IPS DF 6.9 (cell line): ENCODE data around the gene PPP6R1.

Experiments used
- DNase-seq: peaks from one replicate; pipeline ENCODE4 v3.0.0-alpha.2; 2013; ENCODE audit warnings: low read depth, low spot score
- H3K27ac ChIP-seq: one replicate; pipeline ENCODE4 v1.5.1; 2013; ENCODE audit warnings: low read length, control low read depth
- H3K27me3 ChIP-seq: 2 replicates; pipeline ENCODE4 v1.6.1; 2013; ENCODE audit warnings: mild to moderate bottlenecking, low read length; ENCODE audit not compliant: control insufficient read depth, insufficient read depth
- H3K36me3 ChIP-seq: 2 replicates; pipeline ENCODE4 v1.6.1; 2013; ENCODE audit warnings: low read length; ENCODE audit not compliant: control insufficient read depth, insufficient read depth
- H3K4me1 ChIP-seq: 2 replicates; pipeline ENCODE4 v1.6.1; 2013; ENCODE audit warnings: low read length; ENCODE audit not compliant: control insufficient read depth, insufficient read depth
- H3K4me3 ChIP-seq: 2 replicates; pipeline ENCODE4 v1.5.1; 2013; ENCODE audit warnings: mild to moderate bottlenecking, low read length
- H3K9me3 ChIP-seq: 2 replicates; pipeline ENCODE4 v1.6.1; 2013; ENCODE audit warnings: low read length, inconsistent platforms; ENCODE audit not compliant: control insufficient read depth, insufficient read depth
- WGBS: extraction: QIAGEN DNeasy Blood & Tissue Kit; methylation state at CpG from one replicate; pipeline ENCODE4 v1.1.7; 2013; ENCODE audit warnings: mixed read lengths, missing lambda C conversion rate; ENCODE audit not compliant: insufficient read length, insufficient coverage; 5-methylcytosine and 5-hydroxymethylcytosine counted together

The PPP6R1 gene

GRCh38 chr19:55241935-55242464, 16.8 kb downstream of the PPP6R1 start:
- H3K36me3 ChIP-seq: peaks cover 56% of the 10 kb centered on the region
- WGBS: no CpG with 5 or more reads among the region's 16 CpGs
- no peaks in the 10 kb centered on the region for H3K9me3 ChIP-seq

GRCh38 chr19:55241143-55241934, 17.5 kb downstream of the PPP6R1 start:
- peaks cover 56% of the 10 kb centered on the region for H3K36me3 ChIP-seq
- no peaks in the 10 kb centered on the region for H3K27me3 ChIP-seq
- DNase-seq: no peak
- no peak overlapping the region for H3K4me3 ChIP-seq
- no peaks in the 10 kb centered on the region for H3K9me3 ChIP-seq
- H3K27ac ChIP-seq: no peak overlapping the region
- no peaks in the 10 kb centered on the region for H3K4me1 ChIP-seq
- no CpG with 5 or more reads among the region's 37 CpGs for WGBS

More at GRCh38 chr19:55241935-55242464, 16.8 kb downstream of the PPP6R1 start:
- H3K4me3 ChIP-seq: no peak overlapping the region
- DNase-seq: no peak
- no peak overlapping the region for H3K27ac ChIP-seq
- no peaks in the 10 kb centered on the region for H3K27me3 ChIP-seq
- H3K4me1 ChIP-seq: no peaks in the 10 kb centered on the region

- DNase-seq: no peak
- H3K4me3 ChIP-seq: no peak overlapping the region
- no peak overlapping the region for H3K27ac ChIP-seq
- H3K9me3 ChIP-seq: no peaks in the 10 kb centered on the region
- no peaks in the 10 kb centered on the region for H3K4me1 ChIP-seq
- H3K27me3 ChIP-seq: no peaks in the 10 kb centered on the region
- H3K36me3 ChIP-seq: peaks cover 57% of the 10 kb centered on the region
- no CpG with 5 or more reads among the region's 6 CpGs for WGBS
These were observed 18.1 kb downstream of the PPP6R1 start for GRCh38 chr19:55240713-55241020.

- DNase-seq: no peak
- Histone ChIP-seq H3K27ac (no peak overlapping the region), H3K9me3 (no peaks in the 10 kb centered on the region), H3K36me3 (peaks cover 47% of the 10 kb centered on the region), H3K4me1 (no peaks in the 10 kb centered on the region), H3K4me3 (no peak overlapping the region), H3K27me3 (no peaks in the 10 kb centered on the region)
- WGBS: no CpG with 5 or more reads among the region's 12 CpGs
These were observed 19.8 kb downstream of the PPP6R1 start for GRCh38 chr19:55239004-55239403.

GRCh38 chr19:55238030-55238429, 20.8 kb downstream of the PPP6R1 start:
- DNase-seq: no peak
- H3K4me1 ChIP-seq: no peaks in the 10 kb centered on the region
- H3K27ac ChIP-seq: no peak overlapping the region
- H3K27me3 ChIP-seq: no peaks in the 10 kb centered on the region
- H3K9me3 ChIP-seq: no peaks in the 10 kb centered on the region
- no CpG with 5 or more reads among the region's 8 CpGs for WGBS
- no peak overlapping the region for H3K4me3 ChIP-seq
- peaks cover 46% of the 10 kb centered on the region for H3K36me3 ChIP-seq

- Histone ChIP-seq H3K4me3 (no peak overlapping the region), H3K27me3 (no peaks in the 10 kb centered on the region), H3K36me3 (peaks cover 23% of the 10 kb centered on the region), H3K27ac (no peak overlapping the region), H3K4me1 (no peaks in the 10 kb centered on the region), H3K9me3 (no peaks in the 10 kb centered on the region)
- no peak for DNase-seq
- WGBS: no CpG with 5 or more reads among the region's 5 CpGs
These were observed 25.8 kb downstream of the PPP6R1 start for GRCh38 chr19:55232986-55233385.

- no CpG with 5 or more reads among the region's 12 CpGs for WGBS
- Histone ChIP-seq H3K4me1 (no peaks in the 10 kb centered on the region), H3K4me3 (no peak overlapping the region), H3K27me3 (no peaks in the 10 kb centered on the region), H3K27ac (no peak overlapping the region), H3K36me3 (peaks cover 22% of the 10 kb centered on the region), H3K9me3 (no peaks in the 10 kb centered on the region)
- no peak for DNase-seq
These were observed 26.6 kb downstream of the PPP6R1 start for GRCh38 chr19:55232286-55232602.

GRCh38 chr19:55231391-55232285, 27.2 kb downstream of the PPP6R1 start:
- H3K4me3 ChIP-seq: no peak overlapping the region
- no peaks in the 10 kb centered on the region for H3K9me3 ChIP-seq
- WGBS: no CpG with 5 or more reads among the region's 30 CpGs
- H3K27me3 ChIP-seq: no peaks in the 10 kb centered on the region
- H3K4me1 ChIP-seq: no peaks in the 10 kb centered on the region
- H3K27ac ChIP-seq: no peak overlapping the region
- no peak for DNase-seq
- peaks cover 18% of the 10 kb centered on the region for H3K36me3 ChIP-seq

- no CpG with 5 or more reads among the region's 13 CpGs for WGBS
- Histone ChIP-seq H3K36me3 (peaks cover 15% of the 10 kb centered on the region), H3K9me3 (no peaks in the 10 kb centered on the region), H3K4me3 (no peak overlapping the region), H3K27ac (no peak overlapping the region), H3K4me1 (no peaks in the 10 kb centered on the region), H3K27me3 (no peaks in the 10 kb centered on the region)
- DNase-seq: no peak
These were observed 28.0 kb downstream of the PPP6R1 start for GRCh38 chr19:55230780-55231179.

GRCh38 chr19:55230329-55230728, 28.5 kb downstream of the PPP6R1 start:
- H3K9me3 ChIP-seq: no peaks in the 10 kb centered on the region
- peaks cover 15% of the 10 kb centered on the region for H3K36me3 ChIP-seq
- no peak for DNase-seq
- no peak overlapping the region for H3K27ac ChIP-seq
- no peaks in the 10 kb centered on the region for H3K4me1 ChIP-seq
- no CpG with 5 or more reads among the region's 13 CpGs for WGBS
- H3K27me3 ChIP-seq: no peaks in the 10 kb centered on the region
- H3K4me3 ChIP-seq: no peak overlapping the region
